A549 (cell line): ENCODE measurements around the gene GAA. TPM values are rescaled to one million over a fixed set of nuclear protein-coding genes. Genes with fewer than 3 reads are reported as not detected.

Experiments used
- polyA plus RNA-seq, 4 experiments: library from polyadenylated mRNA; depleted of rRNA in 3 of 4; stranded (reverse); fragments of >200 nt; fragmentation: RNase III in 1 of 4; extraction: RNeasy Plus Mini Kit Qiagen cat#74134 plus additional on column Dnase treatment in 1 of 4; gene quantifications; 2 replicates in 3 of 4; 3 replicates in 1 of 4; pipeline ENCODE4 v1.2.3, GENCODE V29; 2011 to 2017
- small RNA-seq, 6 experiments: library from RNA; depleted of rRNA; stranded (forward); fragments of <200 nt; gene quantifications; one replicate each; pipeline ENCODE3, GENCODE V24; 2012

GAA gene
- polyA plus RNA-seq, 2 of the 4 experiments (the other 2 are of a cell fraction): 5.7 to 47.4 TPM

Small RNA genes lying within 50 kb of the gene (small RNA-seq; reads per million reads assigned to genes)
- 0 reads per million in 6 experiments for gene AC087741.2
- 0 reads per million in 6 experiments for gene MIR1268B

Other genes with a start within 250 kb of the GAA start
- 8.9 and 12.9 TPM in 2 replicates for gene TBC1D16, start 65.7 kb upstream of the GAA start, polyA plus RNA-seq (2011; rRNA removed)
- gene TBC1D16, start 65.7 kb upstream of the GAA start, polyA plus RNA-seq (2017; fragmentation: RNase III; extraction: RNeasy Plus Mini Kit Qiagen cat#74134 plus additional on column Dnase treatment): 11.5 to 12.5 TPM (median 12.3 TPM) in 3 replicates
- 4.3 and 5.9 TPM in 2 replicates for gene CCDC40, start 64.9 kb upstream of the GAA start, polyA plus RNA-seq (2011; rRNA removed)
- 8.2 to 12.6 TPM (median 11.3 TPM) in 3 replicates for gene CCDC40, start 64.9 kb upstream of the GAA start, polyA plus RNA-seq (2017; fragmentation: RNase III; extraction: RNeasy Plus Mini Kit Qiagen cat#74134 plus additional on column Dnase treatment)
- gene EIF4A3, start 45.5 kb downstream of the GAA start, polyA plus RNA-seq (2011; rRNA removed): 181 and 201 TPM in 2 replicates
- gene EIF4A3, start 45.5 kb downstream of the GAA start, polyA plus RNA-seq (2017; fragmentation: RNase III; extraction: RNeasy Plus Mini Kit Qiagen cat#74134 plus additional on column Dnase treatment): 180 to 196 TPM (median 189 TPM) in 3 replicates
- 0.11 and 0.18 TPM in 2 replicates for gene CARD14, start 68.4 kb downstream of the GAA start, polyA plus RNA-seq (2011; rRNA removed)
- 0.08 to 0.26 TPM (median 0.17 TPM) in 3 replicates for gene CARD14, start 68.4 kb downstream of the GAA start, polyA plus RNA-seq (2017; fragmentation: RNase III; extraction: RNeasy Plus Mini Kit Qiagen cat#74134 plus additional on column Dnase treatment)
- gene SGSH, start 118.8 kb downstream of the GAA start, polyA plus RNA-seq (2011; rRNA removed): 14.1 and 14.5 TPM in 2 replicates
- 24.0 to 26.2 TPM (median 24.7 TPM) in 3 replicates for gene SGSH, start 118.8 kb downstream of the GAA start, polyA plus RNA-seq (2017; fragmentation: RNase III; extraction: RNeasy Plus Mini Kit Qiagen cat#74134 plus additional on column Dnase treatment)
- gene SLC26A11, start 118.8 kb downstream of the GAA start, polyA plus RNA-seq (2011; rRNA removed): 8.3 and 9.5 TPM in 2 replicates
- 9.1 to 13.7 TPM (median 13.1 TPM) in 3 replicates for gene SLC26A11, start 118.8 kb downstream of the GAA start, polyA plus RNA-seq (2017; fragmentation: RNase III; extraction: RNeasy Plus Mini Kit Qiagen cat#74134 plus additional on column Dnase treatment)
- 127 and 182 TPM in 2 replicates for gene RNF213, start 159.3 kb downstream of the GAA start, polyA plus RNA-seq (2011; rRNA removed)
- gene RNF213, start 159.3 kb downstream of the GAA start, polyA plus RNA-seq (2017; fragmentation: RNase III; extraction: RNeasy Plus Mini Kit Qiagen cat#74134 plus additional on column Dnase treatment): 55.6 to 61.6 TPM (median 59.1 TPM) in 3 replicates